Keratinocyte (primary cell): Measurements from ENCODE around the gene PRODH2. TPM values are rescaled to one million over a fixed set of nuclear protein-coding genes. Genes with fewer than 3 reads are reported as not detected.

Source experiments
- DNase-seq: peaks from one replicate; pipeline ENCODE4 v3.0.0-alpha.2; 2011; ENCODE audit warnings: low read depth, missing footprints, low spot score
- FAIRE-seq: peaks from 2 replicates; lab custom pipeline; 2011; peaks lifted over from hg19 to GRCh38; lab: Jason Lieb, UNC
- H2AFZ ChIP-seq: 2 replicates; pipeline ENCODE4 v1.6.0; 2012; ENCODE audit warnings: low read length, control low read depth, inconsistent platforms; ENCODE audit not compliant: control insufficient read depth
- H3K27ac ChIP-seq: 2 replicates; pipeline ENCODE4 v1.5.1; 2011; ENCODE audit warnings: low read length; ENCODE audit not compliant: control insufficient read depth, insufficient read depth
- H3K27me3 ChIP-seq: 3 replicates; pipeline ENCODE4 v1.6.0; 2011; ENCODE audit warnings: low read length; ENCODE audit not compliant: control insufficient read depth, insufficient read depth; ENCODE audit errors: extremely low read depth
- H3K36me3 ChIP-seq, 2 experiments: 2 replicates in 1 of 2; 3 replicates in 1 of 2; pipeline ENCODE4 v1.5.1; 2011; ENCODE audit warnings: low read length in 2 of 2, mild to moderate bottlenecking in 1 of 2; ENCODE audit not compliant: control insufficient read depth in 2 of 2, insufficient read depth in 2 of 2; ENCODE audit errors: extremely low read depth in 1 of 2
- H3K4me1 ChIP-seq: 3 replicates; pipeline ENCODE4 v1.5.1; 2011; ENCODE audit warnings: low read length; ENCODE audit not compliant: control insufficient read depth, insufficient read depth; ENCODE audit errors: extremely low read depth
- H3K4me2 ChIP-seq: 3 replicates; pipeline ENCODE4 v1.6.0; 2011; ENCODE audit warnings: low read depth, low read length; ENCODE audit not compliant: control insufficient read depth, insufficient read depth; ENCODE audit errors: extremely low read depth
- H3K4me3 ChIP-seq, 3 experiments: fragments of 200-600 bp in 1 of 3; sonication (generic) in 1 of 3; 2 replicates in 2 of 3; 3 replicates in 1 of 3; pipeline ENCODE4 v1.5.1; 2011 to 2016; ENCODE audit warnings: low read length in 3 of 3, mild to moderate bottlenecking in 3 of 3, control low read depth in 2 of 3, inconsistent platforms in 1 of 3, low read depth in 1 of 3, mixed read lengths in 1 of 3, mixed run types in 1 of 3, moderate library complexity in 1 of 3; ENCODE audit not compliant: control insufficient read depth in 2 of 3, insufficient read depth in 2 of 3; ENCODE audit errors: extremely low read depth in 1 of 3
- H3K79me2 ChIP-seq: 2 replicates; pipeline ENCODE4 v1.6.0; 2012; ENCODE audit warnings: low read length; ENCODE audit not compliant: control insufficient read depth, insufficient read depth
- H3K9ac ChIP-seq: 3 replicates; pipeline ENCODE4 v1.6.0; 2011; ENCODE audit warnings: low read length; ENCODE audit not compliant: control insufficient read depth, insufficient read depth; ENCODE audit errors: extremely low read depth
- H3K9me1 ChIP-seq: 3 replicates; pipeline ENCODE4 v1.6.0; 2011; ENCODE audit warnings: low read length; ENCODE audit not compliant: control insufficient read depth, insufficient read depth; ENCODE audit errors: extremely low read depth
- H3K9me3 ChIP-seq: 2 replicates; pipeline ENCODE4 v1.5.1; 2012; ENCODE audit warnings: low read depth, low read length; ENCODE audit not compliant: control insufficient read depth
- H4K20me1 ChIP-seq: 3 replicates; pipeline ENCODE4 v1.6.0; 2011; ENCODE audit warnings: low read length; ENCODE audit not compliant: control insufficient read depth, insufficient read depth; ENCODE audit errors: extremely low read depth
- CTCF ChIP-seq, 3 experiments: IDR thresholded peaks in 1 of 3; conservative IDR thresholded peaks in 1 of 3; optimal IDR thresholded peaks in 1 of 3; 2 replicates in 2 of 3; 3 replicates in 1 of 3; pipeline versions ENCODE3 to v1.5.1; 2011; ENCODE audit warnings: low read length in 3 of 3, mild to moderate bottlenecking in 3 of 3, moderate library complexity in 2 of 3, control low read depth in 1 of 3, inconsistent platforms in 1 of 3; ENCODE audit not compliant: insufficient read depth in 2 of 3; ENCODE audit errors: extremely low read depth in 1 of 3
- EZH2 ChIP-seq: IDR thresholded peaks from one replicate; pipeline ENCODE4 v1.6.1; 2012; ENCODE audit warnings: inconsistent platforms, mild to moderate bottlenecking, low read length, moderate library complexity
- dilution Hi-C: fragments of 300-500 bp; cut with MboI; formaldehyde crosslinking; loops from one replicate; pipeline ENCODE4 v1.7.0; 2020; ENCODE audit warnings: low sequenced_read_pairs; ENCODE audit not compliant: extremely low pct_ligation_motif_present
- polyA plus RNA-seq, 5 experiments: library from polyadenylated mRNA; depleted of rRNA in 3 of 5; stranded (reverse) in 3 of 5; stranded (forward) in 1 of 5; unstranded in 1 of 5; fragments of >200 nt; gene quantifications; 1 replicate in 1 of 5; 2 replicates in 3 of 5; 3 replicates in 1 of 5; pipeline versions ENCODE4 v1.2.1 to v1.2.3, GENCODE V29; 2011 to 2012; ENCODE audit warnings: missing spikeins in 2 of 5, low read depth in 1 of 5, low replicate concordance in 1 of 5

PRODH2 gene
- polyA plus RNA-seq, 1 donor (not counting 4 experiments of a cell fraction or from before 2014, with no cell fraction given): not detected

- H3K9me3 ChIP-seq: no peaks in the 10 kb centered on the region
- no peak for TF ChIP-seq CTCF (optimal IDR thresholded peaks at IDR 0.05 in 1 of 3, IDR thresholded peaks at IDR 0.05 in 1 of 3, conservative IDR thresholded peaks at IDR 0.05 in 1 of 3; ENCODE audit: extremely low read depth in 1 of 3, insufficient read depth in 2 of 3, low read length in 3 of 3)
- TF ChIP-seq EZH2: no peak
- no peak within 1 kb of the TSS for H2AFZ ChIP-seq
- no peak within 1 kb of the TSS for H3K4me2 ChIP-seq
- FAIRE-seq: no peak
- no peaks in the 10 kb centered on the region for H4K20me1 ChIP-seq
- H3K79me2 ChIP-seq: no peaks in the 10 kb centered on the region
- peaks cover 38% of the 10 kb centered on the region for H3K27me3 ChIP-seq
- H3K9me1 ChIP-seq: no peaks in the 10 kb centered on the region
- dilution Hi-C loops: no loop called here
- H3K4me1 ChIP-seq: no peaks in the 10 kb centered on the region
- no peak within 1 kb of the TSS for H3K9ac ChIP-seq
- no peak within 1 kb of the TSS for H3K4me3 ChIP-seq
- no peaks in the 10 kb centered on the region for H3K36me3 ChIP-seq
- no peak within 1 kb of the TSS for H3K27ac ChIP-seq
- DNase-seq: no peak
Measured at GRCh38 chr19:35852029-35852780, 39.6 kb upstream of the PRODH2 start, which contains the start of gene NPHS1. Gene NPHS1 (minus strand): TSS chr19:35852504. CDS start chr19:35851837, 667 bp downstream.

GRCh38 chr19:35851213-35852028, 38.8 kb upstream of the PRODH2 start:
- peaks cover 30% of the 10 kb centered on the region for H3K27me3 ChIP-seq
- no peak for DNase-seq
- no peaks in the 10 kb centered on the region for H3K9me3 ChIP-seq
- dilution Hi-C loops: no loop called here
- no peak overlapping the region for H3K4me3 ChIP-seq
- no peaks in the 10 kb centered on the region for H3K79me2 ChIP-seq
- H3K9ac ChIP-seq: no peak overlapping the region
- no peaks in the 10 kb centered on the region for H3K4me1 ChIP-seq
- H4K20me1 ChIP-seq: no peaks in the 10 kb centered on the region
- FAIRE-seq: no peak
- no peak overlapping the region for H3K4me2 ChIP-seq
- no peak overlapping the region for H3K27ac ChIP-seq
- H2AFZ ChIP-seq: no peak overlapping the region
- H3K36me3 ChIP-seq: no peaks in the 10 kb centered on the region
- no peaks in the 10 kb centered on the region for H3K9me1 ChIP-seq
- TF ChIP-seq EZH2: no peak
- peak in 2 of 3 experiments; percentile 11 to 30 for TF ChIP-seq CTCF (optimal IDR thresholded peaks at IDR 0.05 in 1 of 3, IDR thresholded peaks at IDR 0.05 in 1 of 3, conservative IDR thresholded peaks at IDR 0.05 in 1 of 3; ENCODE audit: extremely low read depth in 1 of 3, insufficient read depth in 2 of 3, low read length in 3 of 3)
